Naive B cell (primary cell): ENCODE results near the gene TBC1D24. TPM values are rescaled to one million over a fixed set of nuclear protein-coding genes. Genes with fewer than 3 reads are reported as not detected.
A peak's percentile ranks its signal among the peaks of the same experiment; 100 is the strongest.
"Not testable (repeated sequence)": the region's sequence is repeated elsewhere in the genome, so short reads cannot be mapped to it uniquely, and the experiment has no call there.

Experiments
- ATAC-seq, 2 donors: fragments of 150-1000 bp; cut with Tn5 transposase; 2 replicates each; pipeline ENCODE4 v1.10.0; 2021; ENCODE audit warnings: low read depth in 2 of 2, mild to moderate bottlenecking in 2 of 2, moderate library complexity in 2 of 2
- DNase-seq: peaks from one replicate; pipeline ENCODE4 v3.0.0; 2022
- H3K27ac Mint-ChIP-seq, 6 donors: one replicate each; pipeline ENCODE4 v1.8.0; 2020 to 2022; ENCODE audit warnings: mild to moderate bottlenecking in 6 of 6, mixed read lengths in 6 of 6, moderate library complexity in 5 of 6, inconsistent platforms in 2 of 6
- H3K27me3 Mint-ChIP-seq, 3 donors: one replicate each; pipeline ENCODE4 v1.8.0; 2021 to 2022; ENCODE audit warnings: mixed read lengths in 3 of 3, mild to moderate bottlenecking in 1 of 3
- H3K36me3 Mint-ChIP-seq, 2 donors: one replicate each; pipeline ENCODE4 v1.8.0; 2020 to 2022; ENCODE audit warnings: mixed read lengths in 2 of 2, inconsistent platforms in 1 of 2, mild to moderate bottlenecking in 1 of 2
- H3K4me1 Mint-ChIP-seq, 3 donors: one replicate each; pipeline ENCODE4 v1.8.0; 2020 to 2022; ENCODE audit warnings: mixed read lengths in 3 of 3, inconsistent platforms in 1 of 3, mild to moderate bottlenecking in 1 of 3, moderate library complexity in 1 of 3
- H3K4me3 Mint-ChIP-seq, 8 donors: one replicate each; pipeline ENCODE4 v1.8.0; 2020 to 2022; ENCODE audit warnings: mild to moderate bottlenecking in 8 of 8, mixed read lengths in 8 of 8, moderate library complexity in 8 of 8, inconsistent platforms in 2 of 8
- H3K9me3 Mint-ChIP-seq, 7 donors: one replicate each; pipeline ENCODE4 v1.8.0; 2020 to 2022; ENCODE audit warnings: mixed read lengths in 7 of 7, mild to moderate bottlenecking in 5 of 7, inconsistent platforms in 2 of 7, moderate library complexity in 1 of 7
- polyA plus RNA-seq, 6 donors: library from polyadenylated mRNA; unstranded; fragments of 300-500 nt; fragmentation: Illumina TruSeq; gene quantifications; one replicate each; pipeline ENCODE4 v1.2.3, GENCODE V29; 2021; ENCODE audit warnings: low read depth in 6 of 6

The TBC1D24 gene
- polyA plus RNA-seq, 6 donors from 2014 or later, result 0.22 to 3.3 (median 2.5) TPM

- peaks cover 33 to 48% (median 34%) of the 10 kb centered on the region in 3 donors for H3K4me1 Mint-ChIP-seq
- H3K27me3 Mint-ChIP-seq, result no peaks in the 10 kb centered on the region
- H3K9me3 Mint-ChIP-seq, result no peaks in the 10 kb centered on the region
- H3K36me3 Mint-ChIP-seq, result peaks cover 7 to 18% of the 10 kb centered on the region in 2 donors
- H3K4me3 Mint-ChIP-seq, result no peak overlapping the region
- H3K27ac Mint-ChIP-seq, result peak overlapping the region in 1 of 6 donors; percentile 53
- DNase-seq (peak; percentile 9), ATAC-seq (no peak)
Observed at GRCh38 chr16:2528161-2529060, 53.5 kb downstream of the TBC1D24 start.

GRCh38 chr16:2529061-2529931, 54.4 kb downstream of the TBC1D24 start:
- DNase-seq (peak; percentile 14), ATAC-seq (no peak)
- Mint-ChIP-seq H3K27me3 (no peaks in the 10 kb centered on the region), H3K27ac (peak overlapping the region in 4 of 6 donors; percentile 26 to 99 (median 80)), H3K4me3 (peak overlapping the region in 3 of 8 donors; percentile 16 to 70 (median 37)), H3K36me3 (peaks cover 6 to 12% of the 10 kb centered on the region in 2 donors), H3K9me3 (no peaks in the 10 kb centered on the region), H3K4me1 (peaks cover 26 to 39% (median 33%) of the 10 kb centered on the region in 3 donors)

DNA sequence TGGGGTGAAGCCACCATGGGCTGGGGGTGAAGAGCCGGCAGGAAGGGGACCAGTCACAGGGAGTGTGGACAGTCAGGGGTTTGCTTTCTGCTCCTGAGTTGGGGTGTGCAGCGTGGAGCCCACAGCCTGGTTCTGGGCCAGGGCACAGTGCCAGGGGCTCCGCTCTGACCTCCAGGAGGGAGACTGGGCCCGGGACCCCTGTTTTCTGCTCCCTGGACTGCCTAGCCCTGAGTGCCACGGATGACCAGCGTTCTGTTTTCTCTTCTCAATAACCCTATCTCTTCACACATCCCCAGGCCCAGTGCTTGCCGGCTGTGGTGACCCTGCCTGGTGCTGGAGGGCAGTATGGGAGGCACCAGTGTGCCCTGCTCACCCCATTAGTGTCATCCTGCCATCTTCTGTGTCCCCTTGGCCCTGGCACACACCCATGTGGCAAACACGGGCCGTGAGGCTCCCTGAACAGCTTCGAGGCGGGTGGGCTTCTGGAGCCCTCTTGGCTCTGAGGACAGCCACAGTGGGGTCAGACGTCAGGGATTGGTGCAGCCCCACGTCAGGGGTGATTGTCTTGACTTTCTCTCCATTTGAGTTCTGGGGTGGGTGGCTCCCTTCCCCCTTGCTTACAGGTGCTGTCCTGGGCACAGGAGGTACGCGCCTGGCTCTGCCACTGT, 55.2 kb downstream of the TBC1D24 start:
- H3K36me3 Mint-ChIP-seq, result peaks cover 0 to 7% of the 10 kb centered on the region in 2 donors
- ATAC-seq, result no peak
- no peaks in the 10 kb centered on the region for H3K9me3 Mint-ChIP-seq
- peaks cover 23 to 35% (median 28%) of the 10 kb centered on the region in 3 donors for H3K4me1 Mint-ChIP-seq
- no peaks in the 10 kb centered on the region for H3K27me3 Mint-ChIP-seq
- H3K27ac Mint-ChIP-seq, result peak overlapping the region in 5 of 6 donors; percentile 90 to 99 (median 93)
- peak; percentile 1 for DNase-seq
- peak overlapping the region in 6 of 8 donors; percentile 16 to 99 (median 62) for H3K4me3 Mint-ChIP-seq

DNA sequence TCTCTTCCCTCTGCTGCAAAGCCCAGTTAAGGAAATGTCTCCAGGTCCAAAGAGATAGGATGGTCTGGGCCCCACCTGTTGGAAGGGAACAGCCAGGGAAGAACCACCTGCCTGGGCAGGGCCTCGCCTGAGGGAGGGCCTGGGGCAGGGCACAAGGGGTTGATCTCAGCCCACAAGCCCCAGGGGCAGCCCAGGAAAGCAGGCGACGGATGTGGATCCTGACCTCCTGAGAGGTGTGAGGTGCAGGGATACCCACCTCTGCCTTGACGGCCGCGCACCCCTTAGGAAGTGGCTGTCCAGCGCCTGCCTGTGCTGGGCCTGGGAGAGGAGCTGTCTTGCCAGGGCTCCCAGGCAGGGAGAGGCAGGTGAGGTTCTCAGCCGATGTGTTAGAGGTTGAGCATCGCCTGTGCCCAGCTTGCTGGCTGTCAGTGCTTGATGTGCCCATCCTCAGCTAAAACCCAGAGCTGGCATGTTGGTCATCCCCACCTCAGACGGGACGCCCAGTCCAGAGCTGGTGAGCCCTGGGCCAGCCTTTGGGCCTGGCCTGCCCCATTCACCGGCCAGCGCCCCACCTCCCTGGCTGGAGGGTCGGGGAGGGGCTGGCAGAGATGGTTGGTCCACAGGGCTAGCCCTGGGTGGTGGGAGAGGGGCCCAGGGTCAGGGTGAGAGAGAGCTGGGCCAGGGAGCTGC, 55.8 kb downstream of the TBC1D24 start:
- peak; percentile 8 for DNase-seq
- Mint-ChIP-seq H3K36me3 (peaks cover 0 to 7% of the 10 kb centered on the region in 2 donors), H3K27me3 (no peaks in the 10 kb centered on the region), H3K9me3 (no peaks in the 10 kb centered on the region), H3K27ac (peak overlapping the region; percentile 99 to 100 (median 100)), H3K4me3 (peak overlapping the region in 6 of 8 donors; percentile 91 to 99 (median 97)), H3K4me1 (peaks cover 23 to 35% (median 28%) of the 10 kb centered on the region in 3 donors)
- no peak for ATAC-seq

GRCh38 chr16:2531371-2531695, 56.4 kb downstream of the TBC1D24 start, which contains the start of gene CEMP1:
Gene CEMP1 (minus strand): TSS chr16:2531408. CDS start chr16:2531073, 335 bp downstream.
- ATAC-seq (no peak), DNase-seq (no peak)
- H3K27ac Mint-ChIP-seq, result peak within 1 kb of the TSS; percentile 99 to 100 (median 100)
- peaks cover 0 to 3% of the 10 kb centered on the region in 2 donors for H3K36me3 Mint-ChIP-seq
- no peaks in the 10 kb centered on the region for H3K9me3 Mint-ChIP-seq
- H3K4me1 Mint-ChIP-seq, result peaks cover 21 to 31% (median 27%) of the 10 kb centered on the region in 3 donors
- no peaks in the 10 kb centered on the region for H3K27me3 Mint-ChIP-seq
- H3K4me3 Mint-ChIP-seq, result peak within 1 kb of the TSS; percentile 91 to 99 (median 97)

DNA sequence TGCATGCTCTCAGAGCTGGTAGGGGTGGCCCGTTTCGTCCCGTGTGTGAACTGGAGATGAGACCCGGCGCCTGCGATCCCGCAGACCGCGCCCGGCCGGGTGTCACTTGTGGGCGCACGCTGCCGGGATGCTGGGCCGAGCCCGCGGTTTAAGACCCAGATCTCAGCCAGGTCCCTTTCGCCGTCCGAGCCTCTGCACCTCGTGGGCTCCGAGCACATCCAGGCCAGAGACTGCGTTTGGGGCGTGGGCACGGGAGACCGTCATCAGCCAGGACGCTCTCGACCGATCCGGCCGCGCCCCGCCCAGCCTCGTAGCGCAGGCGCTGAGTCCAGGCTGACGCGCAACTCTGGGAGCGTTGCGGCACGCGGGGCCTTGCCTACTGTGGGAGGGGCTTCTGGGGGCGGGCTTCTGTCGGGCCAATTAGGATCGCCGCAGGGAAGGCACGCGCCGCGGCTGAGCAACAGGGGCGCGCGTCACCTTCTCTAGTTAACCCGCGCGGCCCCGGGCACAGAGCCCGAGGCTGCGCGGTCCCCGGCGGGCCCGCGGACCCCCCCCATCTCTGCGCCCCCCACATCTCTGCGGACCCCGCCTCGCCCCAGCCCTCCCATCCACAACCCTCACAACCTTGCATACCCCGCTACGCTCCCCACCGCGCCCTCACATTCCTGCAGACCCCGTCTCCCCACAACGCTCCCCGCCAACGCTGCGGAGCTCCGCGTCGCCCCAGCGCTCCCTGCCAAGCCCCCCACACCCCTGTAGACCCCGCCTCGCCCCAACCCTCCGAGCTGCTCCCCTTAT, 57.0 kb downstream of the TBC1D24 start:
- Mint-ChIP-seq H3K27me3 (no peaks in the 10 kb centered on the region), H3K4me1 (peaks cover 23 to 34% (median 30%) of the 10 kb centered on the region in 3 donors), H3K9me3 (no peaks in the 10 kb centered on the region), H3K4me3 (peak overlapping the region; percentile 91 to 99 (median 97)), H3K27ac (peak overlapping the region; percentile 99 to 100 (median 100)), H3K36me3 (no peaks in the 10 kb centered on the region)
- DNase-seq, result peak; percentile 98
- ATAC-seq, result peak; percentile 80 to 82

DNA sequence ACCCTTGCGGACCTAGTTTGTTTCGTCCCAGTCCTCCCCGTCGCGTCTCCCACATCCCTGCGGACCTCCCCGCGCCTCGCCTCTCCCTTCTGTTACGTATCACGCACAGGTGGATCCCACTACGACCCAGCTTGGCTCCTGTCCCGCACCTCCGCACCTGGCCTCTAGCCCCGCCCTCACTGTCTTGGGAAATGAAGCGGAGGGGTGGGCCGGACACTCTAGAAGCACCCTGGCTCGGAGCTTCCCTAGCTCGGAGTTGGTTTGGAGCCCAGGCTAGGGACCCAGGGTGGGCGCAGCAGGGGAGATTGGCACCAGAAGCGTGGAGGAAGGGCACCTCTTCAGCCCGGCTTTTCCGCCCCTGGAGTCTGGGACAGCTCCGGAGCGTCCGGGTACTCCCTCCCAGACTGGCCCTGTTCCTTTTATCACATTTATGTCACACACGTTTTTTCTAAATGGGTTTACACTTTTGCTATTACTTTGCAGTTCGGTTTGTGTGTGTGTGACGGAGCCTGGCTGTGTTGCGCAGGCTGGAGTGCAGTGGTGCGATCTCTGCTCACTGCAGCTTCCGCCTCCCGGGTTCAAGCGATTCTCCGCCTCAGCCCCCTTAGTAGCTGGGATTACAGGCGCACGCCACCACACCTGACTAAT, 57.7 kb downstream of the TBC1D24 start:
- Mint-ChIP-seq H3K27me3 (no peaks in the 10 kb centered on the region), H3K36me3 (no peaks in the 10 kb centered on the region), H3K27ac (peak overlapping the region; percentile 99 to 100 (median 100)), H3K9me3 (no peaks in the 10 kb centered on the region), H3K4me3 (peak overlapping the region; percentile 91 to 99 (median 97)), H3K4me1 (peaks cover 27 to 35% (median 34%) of the 10 kb centered on the region in 3 donors)
- peak; percentile 77 for DNase-seq
- ATAC-seq, result peak; percentile 29 to 30

DNA sequence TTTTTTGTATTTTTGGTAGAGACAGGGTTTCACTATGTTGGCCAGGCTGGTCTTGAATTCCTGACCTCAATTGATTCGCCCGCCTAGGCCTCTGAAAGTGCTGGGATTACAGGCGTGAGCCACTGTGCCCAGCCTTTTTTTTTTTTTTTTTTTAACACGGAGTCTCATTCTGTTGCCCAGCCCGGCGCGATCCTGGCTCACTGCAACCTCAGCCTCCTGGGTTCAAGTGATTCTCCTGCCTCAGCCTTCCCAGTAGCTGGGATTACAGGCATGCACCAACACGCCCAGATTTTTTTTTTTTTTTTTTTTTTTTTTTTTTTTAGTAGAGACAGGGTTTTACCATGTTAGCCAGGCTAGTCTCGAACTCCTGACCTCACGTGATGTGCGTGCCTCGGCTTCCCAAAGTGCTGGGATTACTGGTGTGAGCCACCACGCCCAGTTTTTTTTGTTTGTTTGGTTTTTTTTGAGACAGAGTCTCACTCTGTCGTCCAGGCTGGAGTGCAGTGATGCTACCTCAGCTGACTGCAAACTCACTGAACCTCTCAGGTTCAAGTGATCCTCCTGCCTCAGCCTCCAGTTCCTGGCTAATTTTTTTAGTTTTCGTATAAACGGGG, 58.3 kb downstream of the TBC1D24 start:
- not testable (repeated sequence) for H3K36me3 Mint-ChIP-seq, ATAC-seq, H3K9me3 Mint-ChIP-seq, H3K27me3 Mint-ChIP-seq
- DNase-seq, result peak; percentile 6
- H3K4me3 Mint-ChIP-seq, result peak overlapping the region; percentile 91 to 99 (median 97)
- H3K4me1 Mint-ChIP-seq, result peaks cover 27 to 35% (median 34%) of the 10 kb centered on the region in 3 donors
- H3K27ac Mint-ChIP-seq, result peak overlapping the region; percentile 99 to 100 (median 100)

DNA sequence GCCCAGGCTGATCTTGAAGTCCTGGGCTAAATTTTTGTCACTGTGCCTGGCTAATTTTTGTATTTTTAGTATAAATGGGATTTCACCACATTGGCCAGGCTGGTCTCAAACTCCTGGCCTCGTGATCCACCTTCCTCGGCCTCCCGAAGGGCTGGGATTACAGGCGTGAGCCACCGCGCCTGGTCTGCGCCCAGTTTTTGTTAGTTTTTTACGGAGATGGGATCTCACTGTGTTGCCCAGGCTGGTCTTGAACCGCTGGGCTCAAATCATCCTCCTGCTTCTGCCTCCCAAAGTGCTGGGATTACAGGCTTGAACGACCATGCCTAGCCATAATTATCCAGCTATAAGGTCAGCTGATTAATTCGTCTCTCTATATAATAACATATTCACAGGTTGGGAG, 59.0 kb downstream of the TBC1D24 start:
- Mint-ChIP-seq H3K4me1 (peaks cover 31 to 39% (median 39%) of the 10 kb centered on the region in 3 donors), H3K36me3 (no peaks in the 10 kb centered on the region), H3K27me3 (no peaks in the 10 kb centered on the region), H3K27ac (peak overlapping the region; percentile 87 to 100 (median 99)), H3K4me3 (peak overlapping the region; percentile 55 to 98 (median 77)), H3K9me3 (no peaks in the 10 kb centered on the region)
- ATAC-seq, result no peak
- DNase-seq, result no peak

DNA sequence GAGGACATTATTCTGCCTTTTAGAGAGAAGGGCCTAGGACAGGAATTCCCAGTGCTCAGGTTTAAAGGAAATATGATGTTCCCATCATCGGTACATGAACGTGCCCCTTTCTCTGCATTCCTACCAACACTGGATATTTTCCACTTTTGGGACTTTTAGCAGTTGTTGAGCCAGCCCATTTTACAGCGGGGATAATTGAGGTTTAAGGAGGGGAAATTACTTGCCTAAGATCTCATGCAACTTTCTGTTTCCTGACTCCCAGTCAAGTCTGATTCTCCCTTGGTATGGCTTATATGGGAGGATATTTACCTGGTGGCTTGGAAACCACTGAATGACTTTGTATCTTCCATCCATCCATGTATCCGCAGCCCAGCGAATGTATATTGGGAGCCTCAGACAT, 59.4 kb downstream of the TBC1D24 start:
- DNase-seq, H3K27me3 Mint-ChIP-seq, H3K36me3 Mint-ChIP-seq, ATAC-seq, H3K9me3 Mint-ChIP-seq: not testable (repeated sequence)
- peak overlapping the region; percentile 87 to 100 (median 99) for H3K27ac Mint-ChIP-seq
- H3K4me3 Mint-ChIP-seq, result peak overlapping the region; percentile 55 to 98 (median 77)
- H3K4me1 Mint-ChIP-seq, result peaks cover 31 to 43% (median 43%) of the 10 kb centered on the region in 3 donors

DNA sequence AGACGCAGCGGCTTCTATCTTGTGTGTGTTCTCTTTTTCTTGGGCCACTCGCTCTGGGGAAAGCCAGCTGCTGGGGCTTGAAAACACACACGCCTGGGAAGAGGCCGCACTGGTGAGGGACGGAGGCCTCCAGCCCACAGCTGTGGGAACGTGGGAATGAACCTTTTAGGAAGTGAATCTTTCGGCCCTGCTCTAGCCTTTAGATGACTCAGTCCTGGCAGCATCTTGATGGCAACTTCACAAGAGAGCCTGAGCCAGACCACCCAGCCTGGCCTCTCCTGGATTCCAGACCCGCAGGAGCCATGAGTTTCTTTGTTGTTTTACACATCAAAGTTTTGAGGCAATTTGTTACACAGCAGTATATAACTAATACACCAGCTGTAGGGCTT, 60.7 kb downstream of the TBC1D24 start:
- no peaks in the 10 kb centered on the region for H3K36me3 Mint-ChIP-seq
- no peak for DNase-seq
- ATAC-seq, result no peak
- H3K4me3 Mint-ChIP-seq, result peak overlapping the region in 7 of 8 donors; percentile 41 to 91 (median 53)
- no peaks in the 10 kb centered on the region for H3K27me3 Mint-ChIP-seq
- peaks cover 35 to 51% (median 42%) of the 10 kb centered on the region in 3 donors for H3K4me1 Mint-ChIP-seq
- peak overlapping the region in 3 of 6 donors; percentile 63 to 99 (median 80) for H3K27ac Mint-ChIP-seq
- no peaks in the 10 kb centered on the region for H3K9me3 Mint-ChIP-seq
